ENCODE data around the gene PWWP2B.

PWWP2B gene

DNA sequence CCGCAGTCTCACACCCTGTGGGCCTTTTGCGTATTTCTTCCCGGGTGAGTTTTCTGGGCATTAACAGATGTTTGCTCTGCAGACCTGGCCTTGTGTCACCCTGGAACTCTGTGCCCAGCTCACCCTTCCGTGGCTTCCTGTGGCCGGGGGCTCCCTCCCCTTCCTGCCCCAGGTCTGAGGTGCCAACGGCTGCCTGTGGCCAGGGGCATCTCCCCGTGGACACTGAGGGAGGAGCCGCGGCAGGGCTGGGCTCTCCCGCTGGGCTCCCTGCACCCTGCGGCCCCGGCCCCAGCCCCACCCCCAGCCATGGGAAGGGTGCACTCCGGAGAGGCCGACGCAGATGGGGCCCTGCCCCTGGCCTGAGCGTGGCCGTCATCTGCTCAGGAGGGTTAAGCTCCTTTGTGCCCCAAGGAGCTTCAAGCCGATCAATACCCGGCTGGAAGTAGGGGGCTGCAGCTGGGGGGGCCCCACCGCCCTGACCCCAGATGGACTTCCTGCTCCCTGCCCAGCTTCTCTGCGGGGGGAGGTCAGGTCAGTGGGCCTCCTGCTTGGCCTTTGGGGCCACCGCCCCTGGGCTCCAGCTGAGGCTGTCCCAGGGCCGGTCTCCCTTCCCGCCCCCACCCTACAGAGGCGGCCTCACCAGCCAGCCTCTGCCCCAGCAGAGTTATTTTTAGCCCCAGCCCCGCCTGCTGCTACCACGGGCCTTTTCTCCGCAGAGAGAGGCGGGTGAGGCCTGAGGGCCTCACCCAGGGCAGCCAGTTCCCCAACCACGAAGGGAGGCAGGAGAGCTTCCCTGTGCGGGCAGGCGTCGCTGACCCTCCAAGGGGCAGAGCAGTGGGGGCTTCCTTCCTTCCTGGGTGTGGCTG is 24.2 kb downstream of the PWWP2B start:
- no peak overlapping the region for H3K4me3 ChIP-seq (replicated peaks; ENCODE audit: low read depth, low read length)
- peak; percentile 20 for DNase-seq (ENCODE audit: low read depth)
- no peak for TF ChIP-seq CTCF (IDR thresholded peaks at IDR 0.05; ENCODE audit: low read length, missing control alignments)

DNA sequence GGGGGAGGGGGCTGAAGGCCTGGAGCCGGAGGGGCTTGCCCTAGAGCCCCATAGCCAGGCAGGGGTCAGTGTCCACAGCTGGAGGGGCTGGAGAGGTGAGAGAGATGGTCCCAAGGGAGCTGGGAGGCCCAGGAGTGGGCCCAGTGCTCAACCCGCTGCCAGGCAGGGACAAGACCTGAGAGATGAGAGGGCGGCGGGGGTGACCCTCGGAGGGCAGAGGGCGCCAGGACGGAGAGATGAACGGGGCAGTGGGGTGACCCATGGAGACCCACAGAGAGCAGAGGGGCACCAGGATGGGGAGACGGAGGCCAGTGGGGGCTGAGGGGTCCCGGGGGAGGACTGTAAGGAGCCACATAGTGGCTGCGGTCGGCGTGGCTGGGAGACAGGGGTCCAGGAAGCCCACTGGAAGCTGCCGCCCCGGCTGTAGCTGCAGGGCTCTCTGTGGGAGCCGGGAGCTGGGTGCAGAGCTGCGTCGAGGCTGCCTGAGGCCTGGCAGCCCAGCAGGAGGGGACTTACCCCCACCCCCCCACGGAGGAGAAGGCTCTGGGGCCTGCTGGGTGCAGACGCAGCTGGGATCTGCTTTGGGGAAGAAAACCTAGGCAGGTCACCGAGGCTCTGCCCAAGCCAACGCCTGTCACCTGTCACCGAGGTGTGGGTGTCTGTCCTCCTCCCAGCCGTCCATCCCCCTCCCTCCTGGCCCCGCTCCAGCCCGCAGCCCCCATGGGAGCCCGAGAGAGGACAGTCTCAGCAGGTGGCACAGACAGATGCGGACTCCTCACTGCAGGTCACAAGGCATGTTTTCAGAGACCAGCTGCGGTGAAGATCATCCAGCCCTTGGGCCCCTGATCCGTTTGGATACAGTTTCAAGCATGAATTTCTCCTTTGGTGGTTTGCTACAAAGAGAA is 25.1 kb downstream of the PWWP2B start:
- no peak for TF ChIP-seq CTCF (IDR thresholded peaks at IDR 0.05; ENCODE audit: low read length, missing control alignments)
- H3K4me3 ChIP-seq (replicated peaks; ENCODE audit: low read depth, low read length) = no peak overlapping the region
- DNase-seq (ENCODE audit: low read depth) = no peak

DNA sequence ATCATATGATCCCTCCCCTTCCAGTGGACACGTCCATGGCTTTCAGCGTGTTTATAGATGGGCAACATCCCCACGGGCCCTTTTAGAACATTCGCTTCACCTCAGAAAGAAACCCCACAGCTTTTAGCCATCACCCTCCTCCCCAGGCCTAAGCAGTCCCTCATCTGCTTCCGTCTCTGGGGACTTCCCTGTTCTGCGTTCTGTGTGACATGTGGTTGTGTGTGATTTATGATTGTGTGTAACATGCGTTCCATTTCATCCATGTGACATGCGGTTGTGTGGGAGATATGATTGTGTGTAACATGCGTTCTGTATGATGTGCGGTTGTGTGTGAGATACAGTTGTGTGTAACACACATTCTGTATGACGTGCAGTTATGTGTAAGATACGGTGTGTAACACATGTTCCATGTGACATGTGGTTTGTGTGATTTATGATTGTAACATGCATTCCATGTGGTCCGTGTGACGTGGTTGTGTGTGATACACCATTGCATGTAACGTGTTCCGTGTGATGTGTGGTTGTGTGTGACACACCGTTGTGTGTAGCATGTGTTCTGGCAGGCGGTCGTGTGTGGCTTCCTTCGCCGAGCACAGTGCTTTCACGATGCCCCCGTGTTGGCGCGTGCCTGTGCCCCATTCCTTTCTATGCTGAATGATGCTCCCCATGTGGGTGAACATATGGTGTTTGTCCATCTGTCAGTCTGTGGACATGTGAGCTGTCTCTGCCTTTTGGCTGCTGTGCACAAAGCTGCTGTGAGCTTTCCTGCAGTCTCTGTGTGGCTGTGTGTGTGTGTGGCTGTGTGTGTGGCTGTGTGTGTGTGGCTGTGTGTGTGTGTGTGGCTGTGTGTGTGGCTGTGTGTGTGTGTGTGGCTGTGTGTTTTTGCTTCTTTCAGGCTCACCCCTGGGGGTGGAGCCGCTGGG is 26.2 kb downstream of the PWWP2B start:
- TF ChIP-seq CTCF (IDR thresholded peaks at IDR 0.05; ENCODE audit: low read length, missing control alignments) = no peak
- no peak overlapping the region for H3K4me3 ChIP-seq (replicated peaks; ENCODE audit: low read depth, low read length)
- no peak for DNase-seq (ENCODE audit: low read depth)

GRCh38 chr10:132423966-132424861 is 27.2 kb downstream of the PWWP2B start:
- DNase-seq (ENCODE audit: low read depth) = no peak
- TF ChIP-seq CTCF (IDR thresholded peaks at IDR 0.05; ENCODE audit: low read length, missing control alignments) = no peak
- H3K4me3 ChIP-seq (replicated peaks; ENCODE audit: low read depth, low read length) = no peak overlapping the region

GRCh38 chr10:132425029-132425756 is 28.2 kb downstream of the PWWP2B start:
- no peak overlapping the region for H3K4me3 ChIP-seq (replicated peaks; ENCODE audit: low read depth, low read length)
- no peak for DNase-seq (ENCODE audit: low read depth)
- TF ChIP-seq CTCF (IDR thresholded peaks at IDR 0.05; ENCODE audit: low read length, missing control alignments) = no peak

Measured in fibroblast of pulmonary artery (primary cell).